ENCODE data around the gene POLR1B.
A peak's percentile ranks its signal among the peaks of the same experiment; 100 is the strongest.
"Not testable (repeated sequence)": the region's sequence is repeated elsewhere in the genome, so short reads cannot be mapped to it uniquely, and the experiment has no call there.

Gene POLR1B

DNA sequence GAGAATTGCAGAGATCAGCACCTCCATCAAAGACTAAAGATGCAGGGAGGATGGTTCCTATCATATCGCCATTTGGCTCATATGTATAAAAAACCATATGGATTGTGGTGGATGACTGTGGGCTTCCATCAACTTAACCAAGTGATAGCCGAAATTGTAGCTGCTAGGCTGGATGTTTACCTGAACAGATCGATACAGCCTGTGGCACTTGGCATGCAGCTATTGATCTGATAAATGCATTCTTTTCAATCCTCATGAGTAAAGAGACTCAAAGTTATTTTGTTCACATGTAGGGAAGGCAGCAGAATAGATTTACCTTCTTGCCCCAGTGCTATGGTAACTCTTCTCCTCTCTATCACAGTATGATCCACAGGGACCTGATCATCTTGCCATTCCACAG is 60.7 kb downstream of the POLR1B start:
- DNase-seq, result no peak

DNA sequence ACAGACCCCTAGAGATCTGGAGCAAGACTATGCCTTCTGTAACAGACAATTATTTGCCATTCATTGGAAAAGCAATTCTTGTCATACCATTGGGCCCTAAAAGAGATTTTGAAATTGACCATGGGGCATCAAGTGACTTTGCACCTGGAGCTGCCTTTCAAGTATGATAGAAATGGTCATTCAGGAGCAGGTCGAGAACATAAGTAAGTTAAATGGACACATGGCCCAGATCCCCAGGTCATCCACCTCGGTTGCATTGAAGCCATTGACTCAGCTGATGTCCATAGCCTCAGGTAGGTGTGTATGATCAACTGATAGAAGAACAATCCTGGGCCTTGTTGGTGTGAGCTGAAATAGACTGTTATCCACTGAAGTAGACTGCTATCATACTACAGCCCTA is 61.5 kb downstream of the POLR1B start:
- DNase-seq, result no peak

DNA sequence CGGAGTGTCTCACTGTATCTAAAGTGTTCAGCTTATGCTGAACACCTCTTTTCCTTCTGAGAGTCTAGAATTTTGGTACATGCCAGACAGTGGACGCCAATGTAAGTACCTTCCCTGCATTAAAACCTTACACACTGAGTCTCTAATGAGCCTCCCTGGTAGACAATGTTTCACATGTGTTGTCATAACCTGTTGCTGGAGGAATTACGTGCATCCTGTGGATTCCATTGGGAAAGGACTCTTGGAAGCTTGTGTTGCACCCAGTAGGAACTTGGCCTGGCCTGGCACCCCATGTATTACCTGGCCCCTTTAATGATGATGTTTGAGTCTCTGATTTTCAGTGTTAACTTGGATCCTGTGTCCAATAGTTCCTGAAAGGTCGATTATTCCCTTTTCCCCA is 62.7 kb downstream of the POLR1B start:
- DNase-seq, result no peak

DNA sequence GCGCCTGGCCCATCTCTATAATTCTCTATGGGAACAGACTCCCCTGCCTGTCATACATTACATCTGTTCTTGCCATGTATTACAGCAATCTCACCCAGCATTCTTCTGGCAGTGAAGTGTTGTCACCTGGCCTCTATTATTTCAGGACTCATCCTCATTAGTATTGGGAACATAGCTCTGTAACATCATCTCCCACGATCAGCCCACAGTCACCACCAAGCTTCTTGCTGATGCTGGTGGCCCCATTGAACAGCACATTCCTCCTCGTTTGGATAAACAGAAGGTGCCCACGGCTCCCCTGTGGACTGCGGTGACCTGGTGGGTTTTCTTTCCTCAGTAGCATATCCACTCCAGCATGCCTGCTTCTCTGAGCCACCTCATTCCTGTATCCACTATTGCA is 63.7 kb downstream of the POLR1B start:
- DNase-seq, result no peak

DNA sequence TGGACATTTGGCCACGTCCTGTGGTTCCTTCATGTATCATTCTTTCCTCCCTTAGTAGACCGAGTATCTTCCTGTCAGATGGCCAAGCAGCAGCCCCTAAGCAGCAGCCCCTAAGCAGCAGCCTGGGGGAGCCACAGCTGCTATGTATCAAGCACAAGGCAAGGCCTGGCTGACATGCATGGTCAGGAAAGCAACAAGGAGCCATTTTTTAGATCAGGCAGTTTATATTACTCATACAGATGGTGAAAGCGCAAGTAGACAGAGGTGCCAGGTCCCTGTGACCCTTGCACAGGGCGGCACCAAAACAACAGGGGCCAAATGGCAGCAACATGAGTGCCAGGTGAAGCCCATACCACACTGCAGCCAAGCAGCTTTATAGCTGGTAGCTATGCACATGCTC is 64.3 kb downstream of the POLR1B start:
- no peak for DNase-seq

DNA sequence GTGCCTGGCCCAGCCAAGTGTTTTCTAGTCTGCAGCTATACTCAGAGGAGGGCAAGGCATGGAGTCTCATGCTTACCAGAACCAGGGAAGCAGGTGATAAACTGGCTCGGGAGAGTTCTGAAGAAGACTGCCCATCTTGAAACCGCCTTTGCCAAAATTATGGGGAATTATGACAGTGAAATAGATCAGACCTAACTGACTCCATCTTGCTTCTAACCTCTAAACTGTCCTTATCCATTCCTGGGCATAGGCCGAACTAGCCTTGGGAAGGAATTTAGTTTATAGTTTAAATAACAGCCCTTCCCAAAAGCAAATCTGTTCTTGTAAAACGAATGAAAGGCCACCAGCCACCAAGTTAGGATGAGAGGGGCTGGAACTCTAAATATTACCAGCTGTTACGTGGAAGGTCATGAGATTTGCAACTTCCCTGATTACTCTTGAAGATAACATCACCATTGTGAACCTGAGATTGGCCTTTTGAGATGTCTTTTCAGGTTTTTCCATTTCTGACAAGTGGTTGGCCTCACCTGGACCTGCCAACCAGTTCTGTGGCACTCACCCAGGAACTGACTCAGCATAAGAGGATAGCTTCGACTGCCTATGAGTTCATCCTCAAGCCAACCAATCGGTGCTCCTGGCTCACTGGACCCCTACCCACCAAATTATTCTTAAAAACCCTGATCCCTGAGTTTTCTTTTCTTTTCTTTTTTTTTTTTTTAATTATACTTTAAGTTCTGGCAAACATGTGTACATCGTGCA is 65.6 kb downstream of the POLR1B start:
- DNase-seq, result no peak

DNA sequence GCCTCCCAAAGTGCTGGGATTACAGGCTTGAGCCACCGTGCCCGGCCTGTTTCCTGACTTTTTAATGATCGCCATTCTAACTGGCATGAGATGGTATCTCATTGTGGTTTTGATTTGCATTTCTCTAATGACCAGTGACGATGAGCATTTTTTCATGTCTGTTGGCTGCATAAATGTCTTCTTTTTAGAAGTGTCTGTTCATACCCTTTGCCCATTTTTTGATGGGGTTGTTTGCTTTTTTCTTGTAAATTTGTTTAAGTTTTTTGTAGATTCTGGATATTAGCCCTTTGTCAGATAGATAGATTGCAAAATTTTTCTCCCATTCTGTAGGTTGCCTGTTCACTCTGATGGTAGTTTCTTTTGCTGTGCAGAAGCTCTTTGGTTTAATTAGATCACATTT is 67.1 kb downstream of the POLR1B start:
- DNase-seq, result not testable (repeated sequence)

DNA sequence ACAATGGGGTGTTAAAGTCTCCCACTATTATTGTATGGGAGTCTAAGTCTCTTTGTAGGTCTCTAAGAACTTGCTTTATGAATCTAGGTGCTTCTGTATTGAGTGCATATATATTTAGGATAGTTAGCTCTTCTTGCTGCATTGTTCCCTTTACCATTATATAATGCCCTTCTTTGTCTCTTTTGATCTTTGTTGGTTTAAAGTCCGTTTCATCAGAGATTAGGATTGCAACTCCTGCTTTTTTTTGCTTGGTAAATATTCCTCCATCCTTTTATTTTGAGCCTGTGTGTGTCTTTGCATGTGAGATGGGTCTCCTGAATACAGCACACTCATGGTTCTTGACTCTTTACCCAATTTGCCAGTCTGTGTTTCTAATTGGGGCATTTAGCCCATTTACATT is 70.0 kb downstream of the POLR1B start:
- not testable (repeated sequence) for DNase-seq

DNA sequence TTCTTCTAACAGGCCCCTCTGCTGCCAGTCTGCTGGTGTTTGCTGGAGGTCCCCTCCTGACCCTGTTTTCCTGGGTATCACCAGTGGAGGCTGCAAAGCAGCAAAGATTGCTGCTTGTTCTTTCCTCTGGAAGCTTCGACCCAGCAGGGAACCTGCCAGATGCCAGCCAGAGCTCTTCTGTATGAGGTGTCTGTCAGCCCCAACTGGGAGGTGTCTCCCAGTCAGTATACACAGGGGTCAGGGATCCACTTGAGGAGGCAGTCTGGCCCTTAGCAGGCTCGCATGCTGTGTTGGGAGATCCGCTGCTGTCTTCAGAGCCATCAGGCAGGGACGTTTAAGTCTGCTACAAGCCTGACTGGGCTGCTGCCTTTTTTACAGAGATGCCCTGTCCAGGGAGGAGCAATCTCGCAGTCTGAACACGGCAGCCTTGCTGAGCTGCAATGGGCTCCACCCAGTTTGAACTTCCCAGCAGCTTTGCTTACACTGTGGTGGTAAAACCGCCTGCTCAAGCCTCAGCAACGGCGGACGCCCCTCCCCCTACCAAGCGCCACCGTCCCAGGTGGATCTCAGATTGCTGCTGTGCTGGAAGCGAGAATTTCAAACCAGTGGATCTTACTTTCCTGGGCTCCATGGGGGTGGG is 72.1 kb downstream of the POLR1B start:
- no peak for DNase-seq

DNA sequence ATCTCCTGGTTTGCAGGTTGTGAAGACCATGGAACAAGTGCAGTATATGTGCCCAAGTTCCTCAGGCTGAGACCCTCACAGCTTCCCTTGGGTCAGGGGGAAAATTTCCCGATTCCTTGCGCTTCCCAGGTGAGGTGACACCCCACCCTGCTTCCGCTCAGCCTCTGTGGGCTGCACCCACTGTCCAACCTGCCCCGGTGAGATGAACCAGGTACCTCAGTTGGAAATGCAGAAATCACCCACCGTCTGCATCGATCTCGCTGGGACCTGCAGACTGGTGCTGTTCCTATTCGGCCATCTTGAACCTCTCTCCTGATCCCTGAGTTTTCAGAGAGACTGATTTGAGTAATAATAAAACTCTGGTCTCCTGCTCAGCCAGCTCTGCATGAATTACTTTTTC is 72.8 kb downstream of the POLR1B start:
- DNase-seq, result no peak

DNA sequence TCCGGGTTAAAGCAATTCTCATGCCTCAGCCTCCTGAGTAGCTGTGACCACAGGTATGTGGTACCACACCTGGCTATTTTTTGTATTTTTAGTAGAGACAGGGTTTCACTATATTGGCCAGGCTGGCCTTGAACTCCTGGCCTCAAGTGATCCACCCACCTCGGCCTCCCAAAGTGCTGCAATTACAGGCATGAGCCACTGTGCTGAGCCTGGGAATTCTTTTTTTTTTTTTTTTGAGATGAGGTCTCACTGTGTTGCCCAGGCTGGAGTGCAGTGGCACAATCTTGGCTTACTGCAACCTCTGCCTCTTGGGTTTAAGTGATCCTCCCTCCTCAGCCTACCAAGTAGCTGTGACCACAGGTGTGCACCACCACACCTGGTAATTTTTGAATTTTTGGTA is 73.5 kb downstream of the POLR1B start:
- DNase-seq, result not testable (repeated sequence)

DNA sequence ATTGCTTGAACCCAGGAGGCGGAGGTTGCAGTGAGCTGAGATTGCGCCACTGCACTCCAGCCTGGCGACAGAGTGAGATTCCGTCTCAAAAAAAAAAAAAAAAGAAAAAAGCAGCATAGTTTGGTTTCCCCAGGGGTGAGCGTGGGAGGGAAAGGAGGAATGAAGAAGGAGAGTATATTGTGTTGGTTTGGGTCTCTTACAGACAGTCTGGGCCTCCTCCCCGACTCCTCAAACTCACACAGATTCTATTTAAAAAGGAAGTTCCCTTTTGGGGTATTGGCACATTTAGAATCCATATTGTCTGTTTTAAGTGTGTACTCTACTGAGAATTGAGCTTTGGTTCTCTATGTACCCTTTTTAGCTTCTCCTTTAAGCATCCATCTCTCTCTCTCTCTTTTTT is 76.1 kb downstream of the POLR1B start:
- no peak for DNase-seq

DNA sequence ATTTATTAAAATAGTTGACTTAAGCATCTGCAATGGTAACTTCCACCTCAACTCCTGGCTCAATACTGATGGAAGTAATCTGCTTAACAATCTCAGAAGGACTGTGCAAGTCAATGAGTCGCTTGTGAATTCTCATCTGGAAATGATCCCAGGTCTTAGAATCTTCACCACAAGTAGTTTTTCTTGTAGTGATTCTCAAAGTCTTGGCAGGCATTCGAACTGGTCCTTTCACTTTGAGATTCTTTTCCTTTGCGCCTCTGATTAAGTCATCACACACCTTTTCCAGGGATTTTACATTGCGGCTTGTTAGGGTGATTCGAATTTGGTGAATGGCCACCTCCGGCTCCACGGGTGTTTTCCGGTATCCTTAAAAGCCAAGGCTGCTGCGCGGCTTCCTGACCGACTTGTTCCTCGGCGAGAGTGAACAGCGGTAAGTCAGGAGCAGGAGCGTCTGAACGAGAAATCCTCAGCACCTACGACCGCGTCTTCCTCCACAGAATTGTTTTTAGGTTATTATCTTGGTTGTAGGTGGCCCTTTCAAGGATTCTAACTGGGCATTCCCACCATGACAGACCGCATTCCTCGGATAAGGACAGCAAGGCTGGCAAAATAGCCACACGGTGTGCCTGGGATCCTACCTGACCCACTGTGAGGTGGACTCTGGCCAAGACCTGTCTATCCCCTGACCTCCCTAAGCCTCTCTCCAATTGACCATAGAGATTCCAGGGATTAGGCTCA is 79.7 kb downstream of the POLR1B start:
- peak; percentile 85 for DNase-seq

DNA sequence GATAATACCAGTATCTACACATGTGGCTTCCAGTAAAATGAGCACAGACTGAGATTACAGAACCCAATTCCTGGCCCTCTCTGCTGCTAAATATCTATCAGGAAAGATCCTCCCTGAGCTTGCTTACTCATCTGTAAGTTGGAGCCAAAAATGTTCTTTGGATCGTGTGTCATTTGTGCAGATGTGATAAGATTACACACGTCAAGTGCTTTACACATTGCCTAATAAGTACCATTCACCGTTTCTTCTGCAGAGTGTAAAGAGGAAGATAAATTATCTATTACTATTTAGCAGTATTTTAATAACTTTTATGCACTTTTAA is 80.2 kb downstream of the POLR1B start:
- peak; percentile 93 for DNase-seq

DNA sequence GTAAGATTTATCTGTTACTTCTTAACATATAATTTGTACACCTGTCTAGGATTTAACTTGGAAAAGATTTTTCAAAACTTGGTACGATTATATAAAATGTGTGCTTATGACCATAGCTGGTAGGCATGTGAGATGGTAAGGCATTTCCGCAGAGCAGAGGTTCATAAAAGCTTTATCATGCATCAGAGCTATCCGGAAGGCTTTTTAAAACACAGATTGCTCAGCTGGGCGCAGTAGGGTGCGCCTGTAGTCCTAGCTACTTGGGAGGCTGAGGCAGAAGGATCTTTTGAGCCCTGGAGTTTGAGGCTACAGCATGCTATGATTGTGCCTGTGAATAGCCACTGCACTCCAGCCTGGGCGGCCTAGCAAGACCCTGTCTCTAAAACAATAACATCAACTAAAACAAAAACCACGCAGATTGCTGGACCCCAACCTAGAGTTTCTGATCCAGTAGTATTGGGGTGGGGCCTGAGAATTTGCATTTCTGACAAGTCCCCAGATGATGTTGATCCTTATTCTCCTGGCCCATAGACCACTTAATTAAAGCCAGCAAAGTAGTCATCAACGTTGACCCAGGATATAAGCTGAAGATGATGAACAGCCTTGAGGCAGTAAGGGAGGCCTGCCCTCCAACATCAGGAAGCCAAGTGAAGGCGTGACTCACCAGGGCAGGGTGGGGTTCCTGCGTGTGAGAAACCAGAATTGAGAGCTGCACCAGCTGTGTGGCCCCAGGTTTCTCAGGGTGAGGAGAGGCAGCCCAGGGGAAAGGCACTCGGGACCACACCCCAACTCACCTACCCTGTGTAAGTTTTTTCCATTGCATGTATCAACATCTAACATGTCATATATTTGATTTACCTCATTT is 81.9 kb downstream of the POLR1B start:
- DNase-seq, result peak; percentile 74

DNA sequence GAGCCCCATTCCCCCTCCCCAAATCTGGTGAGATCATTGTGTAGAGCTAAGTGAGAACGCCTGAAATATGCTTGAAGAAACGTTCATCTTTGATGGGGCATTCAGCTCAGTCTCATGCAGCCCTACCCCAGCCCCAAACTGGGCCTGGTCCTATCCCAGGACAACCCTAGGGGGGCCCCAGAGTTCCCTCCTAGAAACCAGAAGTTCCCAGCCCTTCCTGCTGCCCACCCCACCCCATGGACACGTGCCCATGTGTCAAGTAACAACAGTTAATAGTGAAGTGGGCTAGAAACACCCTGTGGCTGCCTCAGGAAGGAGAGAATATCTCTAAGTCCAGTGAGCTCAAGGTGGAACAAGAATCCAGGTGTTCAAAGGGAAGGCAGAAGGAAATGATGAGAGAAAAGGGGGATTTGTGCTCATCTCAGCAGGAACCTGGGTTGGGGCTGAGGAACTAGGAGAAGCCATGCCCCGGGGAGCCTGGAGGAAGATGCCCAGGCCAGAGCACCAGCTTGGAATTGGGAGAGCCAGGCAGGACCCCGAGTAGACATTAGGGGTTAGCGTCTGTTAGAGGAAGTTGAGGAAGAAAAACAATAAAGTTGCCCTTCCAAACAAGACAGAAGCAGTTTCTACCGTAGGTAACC is 83.3 kb downstream of the POLR1B start:
- DNase-seq, result no peak

DNA sequence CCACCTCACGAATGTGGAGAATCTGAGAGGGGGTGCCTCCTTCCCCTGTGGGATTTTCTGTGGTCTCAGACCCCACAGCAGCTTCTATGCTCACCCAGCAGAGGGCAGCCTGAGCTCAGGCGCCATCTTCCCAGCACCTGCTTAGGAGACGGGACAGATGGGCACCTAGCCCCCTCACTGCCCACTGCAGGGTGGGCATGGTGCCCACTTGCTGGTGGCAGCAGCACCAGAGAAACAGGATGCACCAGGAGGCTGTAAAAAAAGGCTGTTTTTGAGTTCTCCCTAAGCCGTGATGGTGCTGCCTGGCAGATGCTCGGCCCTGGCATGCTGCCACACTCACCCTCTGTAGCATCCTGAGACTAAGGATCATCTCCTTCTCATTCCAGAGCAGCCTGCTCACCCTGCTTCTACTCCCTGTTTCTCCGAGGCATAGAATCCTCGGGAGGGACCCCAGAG is 84.4 kb downstream of the POLR1B start:
- DNase-seq, result peak; percentile 77
